ENCODE results near the gene IGFLR1.

IGFLR1 gene

GRCh38 chr19:35722897-35723296 lies 19.4 kb downstream of the IGFLR1 start:
- DNase-seq, result no peak

- DNase-seq, result no peak
Measured at GRCh38 chr19:35722461-35722860, 19.8 kb downstream of the IGFLR1 start.

GRCh38 chr19:35721374-35721773 lies 20.9 kb downstream of the IGFLR1 start:
- no peak for DNase-seq

GRCh38 chr19:35720648-35721047 lies 21.6 kb downstream of the IGFLR1 start:
- no peak for DNase-seq

- no peak for DNase-seq
Measured at GRCh38 chr19:35720163-35720524, 22.1 kb downstream of the IGFLR1 start.

- DNase-seq, result no peak
Measured at GRCh38 chr19:35719402-35720162, 22.7 kb downstream of the IGFLR1 start.

GRCh38 chr19:35718345-35719041 lies 23.8 kb downstream of the IGFLR1 start:
- DNase-seq, result peak; percentile 73 to 78

GRCh38 chr19:35717665-35718344 lies 24.4 kb downstream of the IGFLR1 start, which contains the start of gene KMT2B:
Gene KMT2B (plus strand): TSS chr19:35718003. CDS start chr19:35718019, 16 bp downstream.
- peak; percentile 95 to 97 for DNase-seq

GRCh38 chr19:35716801-35717664 lies 25.2 kb downstream of the IGFLR1 start:
- DNase-seq, result peak; percentile 88

- DNase-seq, result peak; percentile 56
Measured at GRCh38 chr19:35715981-35716800, 26.1 kb downstream of the IGFLR1 start.

GRCh38 chr19:35715355-35715809 lies 26.9 kb downstream of the IGFLR1 start:
- no peak for DNase-seq

- peak in 1 of 2 experiments; percentile 63 for DNase-seq
Measured at GRCh38 chr19:35714601-35715354, 27.5 kb downstream of the IGFLR1 start.

- no peak for DNase-seq
Measured at GRCh38 chr19:35713904-35714495, 28.3 kb downstream of the IGFLR1 start.

GRCh38 chr19:35713506-35713850 lies 28.8 kb downstream of the IGFLR1 start:
- no peak for DNase-seq

GRCh38 chr19:35712567-35713505 lies 29.4 kb downstream of the IGFLR1 start:
- peak; percentile 91 to 92 for DNase-seq

GRCh38 chr19:35710784-35711723 lies 31.2 kb downstream of the IGFLR1 start:
- DNase-seq, result peak; percentile 87 to 89

- no peak for DNase-seq
Measured at GRCh38 chr19:35708391-35708790, 33.9 kb downstream of the IGFLR1 start.

- DNase-seq, result peak in 1 of 2 experiments; percentile 48
Measured at GRCh38 chr19:35704218-35704617, 38.0 kb downstream of the IGFLR1 start, which contains the start of gene ZBTB32. Gene ZBTB32 (plus strand): TSS chr19:35704558. CDS start chr19:35714627, 10,069 bp downstream.
